Stimulated activated CD4-positive, alpha-beta T cell treated with anti-CD3 and anti-CD28 coated beads, Interleukin-12 subunit alpha, Interleukin-12 subunit beta, amount 100 ng/mL, for 4 hours (primary cell): ENCODE data around the gene TNS4.

Experiments
- DNase-seq: peaks from one replicate; pipeline ENCODE4 v3.0.0-alpha.2; 2020

Gene TNS4

GRCh38 chr17:40534371-40535189 is 33.2 kb upstream of the TNS4 start:
- no peak for DNase-seq

GRCh38 chr17:40533896-40534295 is 32.5 kb upstream of the TNS4 start:
- no peak for DNase-seq

- DNase-seq, result no peak
Observed at GRCh38 chr17:40532520-40533253, 31.3 kb upstream of the TNS4 start.

GRCh38 chr17:40531051-40531991 is 29.9 kb upstream of the TNS4 start:
- peak; percentile 83 for DNase-seq

GRCh38 chr17:40530531-40530994 is 29.1 kb upstream of the TNS4 start:
- no peak for DNase-seq

GRCh38 chr17:40529991-40530390 is 28.6 kb upstream of the TNS4 start:
- DNase-seq, result no peak

GRCh38 chr17:40528692-40529417 is 27.4 kb upstream of the TNS4 start:
- DNase-seq, result no peak

GRCh38 chr17:40526668-40527067 is 25.2 kb upstream of the TNS4 start:
- DNase-seq, result no peak

GRCh38 chr17:40525294-40525693 is 23.9 kb upstream of the TNS4 start:
- no peak for DNase-seq

- DNase-seq, result no peak
Observed at GRCh38 chr17:40524243-40524965, 23.0 kb upstream of the TNS4 start.

- DNase-seq, result no peak
Observed at GRCh38 chr17:40522961-40523310, 21.5 kb upstream of the TNS4 start.

GRCh38 chr17:40522250-40522960 is 21.0 kb upstream of the TNS4 start:
- DNase-seq, result no peak

GRCh38 chr17:40520991-40521453 is 19.6 kb upstream of the TNS4 start:
- DNase-seq, result no peak

GRCh38 chr17:40519089-40519775 is 17.8 kb upstream of the TNS4 start:
- no peak for DNase-seq

- DNase-seq, result no peak
Observed at GRCh38 chr17:40518401-40519088, 17.1 kb upstream of the TNS4 start.

GRCh38 chr17:40517981-40518380 is 16.6 kb upstream of the TNS4 start:
- no peak for DNase-seq

- DNase-seq, result no peak
Observed at GRCh38 chr17:40517286-40517662, 15.9 kb upstream of the TNS4 start.

GRCh38 chr17:40516581-40517285 is 15.3 kb upstream of the TNS4 start:
- DNase-seq, result no peak

GRCh38 chr17:40515491-40516041 is 14.1 kb upstream of the TNS4 start:
- DNase-seq, result no peak
